ENCODE results near the gene TBX15.

TBX15 gene

GRCh38 chr1:118900643-118901440, 87.3 kb downstream of the TBX15 start:
- no peaks in the 10 kb centered on the region for H3K4me1 ChIP-seq (ENCODE audit: insufficient read depth, insufficient read length)
- no peaks in the 10 kb centered on the region for H3K9me3 ChIP-seq (ENCODE audit: insufficient read depth, low read length)
- no peak overlapping the region for H3K4me3 ChIP-seq (ENCODE audit: insufficient read length, low read depth)
- no peak overlapping the region for H3K9ac ChIP-seq (ENCODE audit: insufficient read length, low read depth)
- no peaks in the 10 kb centered on the region for H3K27me3 ChIP-seq (ENCODE audit: insufficient read depth, insufficient read length)
- TF ChIP-seq ZNF274 (IDR thresholded peaks at IDR 0.05; ENCODE audit: low read depth, low read length) (no peak), SUZ12 (IDR thresholded peaks at IDR 0.05; ENCODE audit: extremely low read depth, insufficient read depth, insufficient read length) (no peak), YY1 (IDR thresholded peaks at IDR 0.05; ENCODE audit: insufficient read depth, insufficient read length) (no peak)
- no peak for DNase-seq (ENCODE audit: low read depth, low spot score)
- peaks cover 19% of the 10 kb centered on the region for H3K36me3 ChIP-seq (ENCODE audit: insufficient read depth, insufficient read length, low read length)

GRCh38 chr1:118899340-118899739, 88.8 kb downstream of the TBX15 start:
- Histone ChIP-seq H3K9me3 (ENCODE audit: insufficient read depth, low read length) (no peaks in the 10 kb centered on the region), H3K36me3 (ENCODE audit: insufficient read depth, insufficient read length, low read length) (peaks cover 19% of the 10 kb centered on the region), H3K4me3 (ENCODE audit: insufficient read length, low read depth) (no peak overlapping the region), H3K27me3 (ENCODE audit: insufficient read depth, insufficient read length) (no peaks in the 10 kb centered on the region), H3K9ac (ENCODE audit: insufficient read length, low read depth) (no peak overlapping the region), H3K4me1 (ENCODE audit: insufficient read depth, insufficient read length) (no peaks in the 10 kb centered on the region)
- TF ChIP-seq ZNF274 (IDR thresholded peaks at IDR 0.05; ENCODE audit: low read depth, low read length): no peak
- no peak for TF ChIP-seq SUZ12 (IDR thresholded peaks at IDR 0.05; ENCODE audit: extremely low read depth, insufficient read depth, insufficient read length)
- TF ChIP-seq YY1 (IDR thresholded peaks at IDR 0.05; ENCODE audit: insufficient read depth, insufficient read length): no peak
- DNase-seq (ENCODE audit: low read depth, low spot score): no peak

GRCh38 chr1:118898712-118899111, 89.4 kb downstream of the TBX15 start:
- Histone ChIP-seq H3K4me3 (ENCODE audit: insufficient read length, low read depth) (no peak overlapping the region), H3K36me3 (ENCODE audit: insufficient read depth, insufficient read length, low read length) (peaks cover 19% of the 10 kb centered on the region), H3K9me3 (ENCODE audit: insufficient read depth, low read length) (no peaks in the 10 kb centered on the region), H3K27me3 (ENCODE audit: insufficient read depth, insufficient read length) (no peaks in the 10 kb centered on the region), H3K9ac (ENCODE audit: insufficient read length, low read depth) (no peak overlapping the region), H3K4me1 (ENCODE audit: insufficient read depth, insufficient read length) (no peaks in the 10 kb centered on the region)
- TF ChIP-seq YY1 (IDR thresholded peaks at IDR 0.05; ENCODE audit: insufficient read depth, insufficient read length) (no peak), SUZ12 (IDR thresholded peaks at IDR 0.05; ENCODE audit: extremely low read depth, insufficient read depth, insufficient read length) (no peak)
- DNase-seq (ENCODE audit: low read depth, low spot score): no peak

- H3K36me3 ChIP-seq (ENCODE audit: insufficient read depth, insufficient read length, low read length): peaks cover 19% of the 10 kb centered on the region
Observed at GRCh38 chr1:118896416-118896815, 91.7 kb downstream of the TBX15 start.

GRCh38 chr1:118894836-118895235, 93.3 kb downstream of the TBX15 start:
- Histone ChIP-seq H3K4me1 (ENCODE audit: insufficient read depth, insufficient read length) (no peaks in the 10 kb centered on the region), H3K36me3 (ENCODE audit: insufficient read depth, insufficient read length, low read length) (peaks cover 19% of the 10 kb centered on the region), H3K9ac (ENCODE audit: insufficient read length, low read depth) (no peak overlapping the region), H3K9me3 (ENCODE audit: insufficient read depth, low read length) (no peaks in the 10 kb centered on the region), H3K27me3 (ENCODE audit: insufficient read depth, insufficient read length) (no peaks in the 10 kb centered on the region), H3K4me3 (ENCODE audit: insufficient read length, low read depth) (no peak overlapping the region)
- TF ChIP-seq ZNF274 (IDR thresholded peaks at IDR 0.05; ENCODE audit: low read depth, low read length): no peak
- TF ChIP-seq SUZ12 (IDR thresholded peaks at IDR 0.05; ENCODE audit: extremely low read depth, insufficient read depth, insufficient read length): no peak
- no peak for TF ChIP-seq YY1 (IDR thresholded peaks at IDR 0.05; ENCODE audit: insufficient read depth, insufficient read length)
- DNase-seq (ENCODE audit: low read depth, low spot score): no peak

More at GRCh38 chr1:118896416-118896815, 91.7 kb downstream of the TBX15 start:
- DNase-seq (ENCODE audit: low read depth, low spot score): no peak
- Histone ChIP-seq H3K9ac (ENCODE audit: insufficient read length, low read depth) (no peak overlapping the region), H3K4me3 (ENCODE audit: insufficient read length, low read depth) (no peak overlapping the region), H3K4me1 (ENCODE audit: insufficient read depth, insufficient read length) (no peaks in the 10 kb centered on the region), H3K9me3 (ENCODE audit: insufficient read depth, low read length) (no peaks in the 10 kb centered on the region), H3K27me3 (ENCODE audit: insufficient read depth, insufficient read length) (no peaks in the 10 kb centered on the region)
- TF ChIP-seq SUZ12 (IDR thresholded peaks at IDR 0.05; ENCODE audit: extremely low read depth, insufficient read depth, insufficient read length): no peak
- TF ChIP-seq YY1 (IDR thresholded peaks at IDR 0.05; ENCODE audit: insufficient read depth, insufficient read length): no peak
- no peak for TF ChIP-seq ZNF274 (IDR thresholded peaks at IDR 0.05; ENCODE audit: low read depth, low read length)

- no peak for TF ChIP-seq SUZ12 (IDR thresholded peaks at IDR 0.05; ENCODE audit: extremely low read depth, insufficient read depth, insufficient read length)
- TF ChIP-seq ZNF274 (IDR thresholded peaks at IDR 0.05; ENCODE audit: low read depth, low read length): no peak
- no peak for TF ChIP-seq YY1 (IDR thresholded peaks at IDR 0.05; ENCODE audit: insufficient read depth, insufficient read length)
- no peaks in the 10 kb centered on the region for H3K9me3 ChIP-seq (ENCODE audit: insufficient read depth, low read length)
- H3K9ac ChIP-seq (ENCODE audit: insufficient read length, low read depth): no peak overlapping the region
- H3K27me3 ChIP-seq (ENCODE audit: insufficient read depth, insufficient read length): no peaks in the 10 kb centered on the region
- H3K4me3 ChIP-seq (ENCODE audit: insufficient read length, low read depth): no peak overlapping the region
- DNase-seq (ENCODE audit: low read depth, low spot score): no peak
- H3K36me3 ChIP-seq (ENCODE audit: insufficient read depth, insufficient read length, low read length): no peaks in the 10 kb centered on the region
- H3K4me1 ChIP-seq (ENCODE audit: insufficient read depth, insufficient read length): no peaks in the 10 kb centered on the region
Observed at GRCh38 chr1:118890851-118891384, 97.2 kb downstream of the TBX15 start.

GRCh38 chr1:118884946-118885345, 103.2 kb downstream of the TBX15 start:
- DNase-seq (ENCODE audit: low read depth, low spot score): no peak
- Histone ChIP-seq H3K9ac (ENCODE audit: insufficient read length, low read depth) (no peak overlapping the region), H3K4me1 (ENCODE audit: insufficient read depth, insufficient read length) (no peaks in the 10 kb centered on the region), H3K9me3 (ENCODE audit: insufficient read depth, low read length) (no peaks in the 10 kb centered on the region), H3K4me3 (ENCODE audit: insufficient read length, low read depth) (no peak overlapping the region), H3K27me3 (ENCODE audit: insufficient read depth, insufficient read length) (no peaks in the 10 kb centered on the region), H3K36me3 (ENCODE audit: insufficient read depth, insufficient read length, low read length) (peaks cover 21% of the 10 kb centered on the region)
- no peak for TF ChIP-seq ZNF274 (IDR thresholded peaks at IDR 0.05; ENCODE audit: low read depth, low read length)
- no peak for TF ChIP-seq YY1 (IDR thresholded peaks at IDR 0.05; ENCODE audit: insufficient read depth, insufficient read length)
- TF ChIP-seq SUZ12 (IDR thresholded peaks at IDR 0.05; ENCODE audit: extremely low read depth, insufficient read depth, insufficient read length): no peak

Data from NT2/D1 (cell line).